ENCODE measurements around the gene MPZL1.
"Not testable (repeated sequence)": the region's sequence is repeated elsewhere in the genome, so short reads cannot be mapped to it uniquely, and the experiment has no call there.

The MPZL1 gene

GRCh38 chr1:167829868-167830267 lies 108.1 kb downstream of the MPZL1 start:
- no peaks in the 10 kb centered on the region for H3K27me3 Mint-ChIP-seq
- H3K4me3 Mint-ChIP-seq, result no peak overlapping the region
- no peaks in the 10 kb centered on the region for H3K36me3 Mint-ChIP-seq (ENCODE audit: low read depth)
- H3K4me1 Mint-ChIP-seq (ENCODE audit: low read depth), result no peaks in the 10 kb centered on the region
- H3K27ac Mint-ChIP-seq, result no peak overlapping the region
- no peaks in the 10 kb centered on the region for H3K9me3 Mint-ChIP-seq

- not testable (repeated sequence) for H3K27ac Mint-ChIP-seq; H3K36me3 Mint-ChIP-seq (ENCODE audit: low read depth); H3K27me3 Mint-ChIP-seq; H3K9me3 Mint-ChIP-seq; H3K4me3 Mint-ChIP-seq; H3K4me1 Mint-ChIP-seq (ENCODE audit: low read depth)
Observed at GRCh38 chr1:167830668-167831067, 108.9 kb downstream of the MPZL1 start.

GRCh38 chr1:167832693-167833092 lies 110.9 kb downstream of the MPZL1 start:
- H3K4me3 Mint-ChIP-seq, result no peak overlapping the region
- H3K27ac Mint-ChIP-seq, result no peak overlapping the region
- H3K4me1 Mint-ChIP-seq (ENCODE audit: low read depth), result no peaks in the 10 kb centered on the region
- no peaks in the 10 kb centered on the region for H3K36me3 Mint-ChIP-seq (ENCODE audit: low read depth)
- no peaks in the 10 kb centered on the region for H3K9me3 Mint-ChIP-seq
- H3K27me3 Mint-ChIP-seq, result no peaks in the 10 kb centered on the region

GRCh38 chr1:167833904-167834303 lies 112.1 kb downstream of the MPZL1 start:
- no peak overlapping the region for H3K4me3 Mint-ChIP-seq
- H3K9me3 Mint-ChIP-seq, result no peaks in the 10 kb centered on the region
- H3K27me3 Mint-ChIP-seq, result peaks cover 4% of the 10 kb centered on the region
- no peaks in the 10 kb centered on the region for H3K4me1 Mint-ChIP-seq (ENCODE audit: low read depth)
- no peaks in the 10 kb centered on the region for H3K36me3 Mint-ChIP-seq (ENCODE audit: low read depth)
- no peak overlapping the region for H3K27ac Mint-ChIP-seq

GRCh38 chr1:167836197-167836596 lies 114.4 kb downstream of the MPZL1 start:
- Mint-ChIP-seq H3K27me3 (peaks cover 5% of the 10 kb centered on the region), H3K9me3 (no peaks in the 10 kb centered on the region), H3K36me3 (ENCODE audit: low read depth) (no peaks in the 10 kb centered on the region), H3K4me1 (ENCODE audit: low read depth) (no peaks in the 10 kb centered on the region), H3K4me3 (no peak overlapping the region), H3K27ac (no peak overlapping the region)

- Mint-ChIP-seq H3K27ac (no peak overlapping the region), H3K27me3 (peaks cover 5% of the 10 kb centered on the region), H3K9me3 (no peaks in the 10 kb centered on the region), H3K36me3 (ENCODE audit: low read depth) (no peaks in the 10 kb centered on the region), H3K4me1 (ENCODE audit: low read depth) (no peaks in the 10 kb centered on the region), H3K4me3 (no peak overlapping the region)
Observed at GRCh38 chr1:167837326-167837725, 115.5 kb downstream of the MPZL1 start.

GRCh38 chr1:167839009-167839408 lies 117.2 kb downstream of the MPZL1 start:
- H3K4me3 Mint-ChIP-seq, result no peak overlapping the region
- no peak overlapping the region for H3K27ac Mint-ChIP-seq

More at GRCh38 chr1:167839009-167839408, 117.2 kb downstream of the MPZL1 start:
- peaks cover 5% of the 10 kb centered on the region for H3K27me3 Mint-ChIP-seq
- H3K36me3 Mint-ChIP-seq (ENCODE audit: low read depth), result no peaks in the 10 kb centered on the region
- H3K4me1 Mint-ChIP-seq (ENCODE audit: low read depth), result no peaks in the 10 kb centered on the region
- no peaks in the 10 kb centered on the region for H3K9me3 Mint-ChIP-seq

Measured in stimulated activated naive CD8-positive, alpha-beta T cell treated with anti-CD3 and anti-CD28 coated beads, Interleukin-15, Interleukin-2, amounts not matched to agents 100 ng/mL and 50 ng/mL, for 24 hours (primary cell).